H1 (cell line): ENCODE data around the gene LTN1.

ENCODE experiments used
- BACH1 ChIP-seq: IDR thresholded peaks from 2 replicates; pipeline ENCODE4 v1.6.1; 2012; ENCODE audit warnings: low read length, improper control_type of control experiment
- EP300 ChIP-seq, 2 experiments: IDR thresholded peaks; 1 replicate in 1 of 2; 2 replicates in 1 of 2; pipeline ENCODE4 v1.6.1; 2011 to 2012; ENCODE audit warnings: low read depth in 2 of 2, low read length in 2 of 2, mild to moderate bottlenecking in 2 of 2, borderline replicate concordance in 1 of 2, inconsistent platforms in 1 of 2, moderate library complexity in 1 of 2
- GTF2F1 ChIP-seq: IDR thresholded peaks from 2 replicates; pipeline ENCODE4 v1.6.1; 2012; ENCODE audit warnings: low read depth, low read length, improper control_type of control experiment, borderline replicate concordance
- HDAC6 ChIP-seq: IDR thresholded peaks from one replicate; pipeline ENCODE4 v1.7.1; 2012; ENCODE audit warnings: low read depth, mild to moderate bottlenecking, inconsistent platforms, low read length, moderate library complexity
- MAX ChIP-seq: IDR thresholded peaks from 2 replicates; pipeline ENCODE4 v1.6.1; 2012; ENCODE audit warnings: inconsistent platforms
- NRF1 ChIP-seq: IDR thresholded peaks from 2 replicates; pipeline ENCODE4 v1.6.1; 2011; ENCODE audit warnings: mild to moderate bottlenecking, low read depth, low read length, improper control_type of control experiment
- POLR2A ChIP-seq, 2 experiments: IDR thresholded peaks; 1 replicate in 1 of 2; 2 replicates in 1 of 2; pipeline ENCODE4 v1.6.1; 2011; ENCODE audit warnings: low read depth in 2 of 2, low read length in 2 of 2, mild to moderate bottlenecking in 2 of 2; ENCODE audit errors: control extremely low read depth in 1 of 2
- TF ChIP-seq, protein P1 (sequence below): IDR thresholded peaks from 2 replicates; pipeline ENCODE4 v1.6.1; 2012; ENCODE audit warnings: low read length, inconsistent platforms
- TF ChIP-seq, protein P2 (sequence below), 3 experiments: IDR thresholded peaks; 1 replicate in 2 of 3; 2 replicates in 1 of 3; pipeline versions ENCODE4 v1.5.1 to v1.6.1; 2011; ENCODE audit warnings: low read length in 3 of 3, mild to moderate bottlenecking in 3 of 3, inconsistent platforms in 2 of 3, low read depth in 1 of 3, moderate library complexity in 1 of 3; ENCODE audit not compliant: insufficient read depth in 1 of 3; ENCODE audit errors: control extremely low read depth in 1 of 3

DNA sequence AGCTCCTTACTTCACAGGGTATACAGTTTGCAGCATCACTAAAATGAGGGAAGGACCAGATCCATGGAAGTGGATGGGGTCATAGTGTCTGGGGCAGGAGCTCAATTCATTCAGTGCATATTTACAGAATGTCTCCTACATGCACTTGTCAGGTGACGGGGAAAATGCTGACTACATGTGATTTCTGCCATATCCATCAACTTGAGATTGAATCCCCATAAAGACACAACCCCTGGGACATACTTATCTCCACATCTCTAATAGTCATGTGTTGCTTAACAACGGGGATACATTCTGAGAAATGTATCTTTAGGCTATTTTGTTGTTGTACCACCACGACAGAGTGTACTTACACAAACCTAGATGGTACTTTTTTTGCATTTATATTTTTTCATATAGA, 14.5 kb upstream of the LTN1 start:
- TF ChIP-seq MAX (no peak), NRF1 (no peak), EP300 (IDR thresholded peaks at IDR 0.05; ENCODE audit: borderline replicate concordance in 1 of 2, low read depth in 2 of 2, low read length in 2 of 2) (no peak), POLR2A (IDR thresholded peaks at IDR 0.05; ENCODE audit: control extremely low read depth in 1 of 2, low read depth in 2 of 2, low read length in 2 of 2) (no peak), GTF2F1 (no peak), BACH1 (no peak), HDAC6 (no peak)
- TF ChIP-seq, protein P1, sequence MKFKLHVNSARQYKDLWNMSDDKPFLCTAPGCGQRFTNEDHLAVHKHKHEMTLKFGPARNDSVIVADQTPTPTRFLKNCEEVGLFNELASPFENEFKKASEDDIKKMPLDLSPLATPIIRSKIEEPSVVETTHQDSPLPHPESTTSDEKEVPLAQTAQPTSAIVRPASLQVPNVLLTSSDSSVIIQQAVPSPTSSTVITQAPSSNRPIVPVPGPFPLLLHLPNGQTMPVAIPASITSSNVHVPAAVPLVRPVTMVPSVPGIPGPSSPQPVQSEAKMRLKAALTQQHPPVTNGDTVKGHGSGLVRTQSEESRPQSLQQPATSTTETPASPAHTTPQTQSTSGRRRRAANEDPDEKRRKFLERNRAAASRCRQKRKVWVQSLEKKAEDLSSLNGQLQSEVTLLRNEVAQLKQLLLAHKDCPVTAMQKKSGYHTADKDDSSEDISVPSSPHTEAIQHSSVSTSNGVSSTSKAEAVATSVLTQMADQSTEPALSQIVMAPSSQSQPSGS = no peak
- TF ChIP-seq, protein P2, sequence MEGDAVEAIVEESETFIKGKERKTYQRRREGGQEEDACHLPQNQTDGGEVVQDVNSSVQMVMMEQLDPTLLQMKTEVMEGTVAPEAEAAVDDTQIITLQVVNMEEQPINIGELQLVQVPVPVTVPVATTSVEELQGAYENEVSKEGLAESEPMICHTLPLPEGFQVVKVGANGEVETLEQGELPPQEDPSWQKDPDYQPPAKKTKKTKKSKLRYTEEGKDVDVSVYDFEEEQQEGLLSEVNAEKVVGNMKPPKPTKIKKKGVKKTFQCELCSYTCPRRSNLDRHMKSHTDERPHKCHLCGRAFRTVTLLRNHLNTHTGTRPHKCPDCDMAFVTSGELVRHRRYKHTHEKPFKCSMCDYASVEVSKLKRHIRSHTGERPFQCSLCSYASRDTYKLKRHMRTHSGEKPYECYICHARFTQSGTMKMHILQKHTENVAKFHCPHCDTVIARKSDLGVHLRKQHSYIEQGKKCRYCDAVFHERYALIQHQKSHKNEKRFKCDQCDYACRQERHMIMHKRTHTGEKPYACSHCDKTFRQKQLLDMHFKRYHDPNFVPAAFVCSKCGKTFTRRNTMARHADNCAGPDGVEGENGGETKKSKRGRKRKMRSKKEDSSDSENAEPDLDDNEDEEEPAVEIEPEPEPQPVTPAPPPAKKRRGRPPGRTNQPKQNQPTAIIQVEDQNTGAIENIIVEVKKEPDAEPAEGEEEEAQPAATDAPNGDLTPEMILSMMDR (IDR thresholded peaks at IDR 0.05; ENCODE audit: control extremely low read depth in 1 of 3, insufficient read depth in 1 of 3, low read depth in 1 of 3, low read length in 3 of 3) = no peak
